PC-3 (cell line): ENCODE data around the gene MTCH1.

ENCODE experiments used
- EZH2phosphoT487 ChIP-seq: fragments of 300-600 bp; sonication (generic); IDR thresholded peaks from 2 replicates; pipeline ENCODE4 v1.6.1; 2018; ENCODE audit warnings: mild to moderate bottlenecking, antibody characterized with exemption, low read length, borderline replicate concordance
- TF ChIP-seq, protein P1 (sequence below): fragments of 300-600 bp; sonication (generic); conservative IDR thresholded peaks from 2 replicates; pipeline ENCODE4 v1.5.1; 2017; ENCODE audit warnings: antibody characterized with exemption, low read depth, mild to moderate bottlenecking, low read length

DNA sequence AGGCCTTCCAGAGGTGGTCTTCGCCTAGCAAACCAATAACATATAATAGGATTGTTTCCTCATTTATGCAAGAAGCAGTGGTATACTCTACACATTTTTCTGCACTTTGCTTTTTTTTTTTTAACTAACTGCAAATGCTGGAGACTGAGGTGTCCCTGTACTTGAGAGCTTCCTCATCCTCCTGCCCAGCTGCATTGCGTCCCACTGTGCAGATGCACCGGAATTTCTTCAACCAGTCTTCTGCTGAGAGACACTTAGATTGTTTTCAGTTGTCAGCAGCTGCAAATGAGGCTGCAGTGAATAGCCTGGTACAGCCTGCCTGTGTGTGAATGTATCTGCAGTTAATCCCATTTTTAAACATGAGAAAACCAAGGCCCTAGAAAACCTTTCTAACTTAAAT lies 31.0 kb upstream of the MTCH1 start:
- TF ChIP-seq, protein P1, sequence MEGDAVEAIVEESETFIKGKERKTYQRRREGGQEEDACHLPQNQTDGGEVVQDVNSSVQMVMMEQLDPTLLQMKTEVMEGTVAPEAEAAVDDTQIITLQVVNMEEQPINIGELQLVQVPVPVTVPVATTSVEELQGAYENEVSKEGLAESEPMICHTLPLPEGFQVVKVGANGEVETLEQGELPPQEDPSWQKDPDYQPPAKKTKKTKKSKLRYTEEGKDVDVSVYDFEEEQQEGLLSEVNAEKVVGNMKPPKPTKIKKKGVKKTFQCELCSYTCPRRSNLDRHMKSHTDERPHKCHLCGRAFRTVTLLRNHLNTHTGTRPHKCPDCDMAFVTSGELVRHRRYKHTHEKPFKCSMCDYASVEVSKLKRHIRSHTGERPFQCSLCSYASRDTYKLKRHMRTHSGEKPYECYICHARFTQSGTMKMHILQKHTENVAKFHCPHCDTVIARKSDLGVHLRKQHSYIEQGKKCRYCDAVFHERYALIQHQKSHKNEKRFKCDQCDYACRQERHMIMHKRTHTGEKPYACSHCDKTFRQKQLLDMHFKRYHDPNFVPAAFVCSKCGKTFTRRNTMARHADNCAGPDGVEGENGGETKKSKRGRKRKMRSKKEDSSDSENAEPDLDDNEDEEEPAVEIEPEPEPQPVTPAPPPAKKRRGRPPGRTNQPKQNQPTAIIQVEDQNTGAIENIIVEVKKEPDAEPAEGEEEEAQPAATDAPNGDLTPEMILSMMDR = no peak
- TF ChIP-seq EZH2phosphoT487 = no peak
